NCI-H146 (cell line): ENCODE measurements around the gene RGS10.
"Not testable (repeated sequence)": the region's sequence is repeated elsewhere in the genome, so short reads cannot be mapped to it uniquely, and the experiment has no call there.

ENCODE experiments used
- DNase-seq: peaks from one replicate; lab custom pipeline; 2025; lab: John Stamatoyannopoulos, UW

RGS10 gene

DNA sequence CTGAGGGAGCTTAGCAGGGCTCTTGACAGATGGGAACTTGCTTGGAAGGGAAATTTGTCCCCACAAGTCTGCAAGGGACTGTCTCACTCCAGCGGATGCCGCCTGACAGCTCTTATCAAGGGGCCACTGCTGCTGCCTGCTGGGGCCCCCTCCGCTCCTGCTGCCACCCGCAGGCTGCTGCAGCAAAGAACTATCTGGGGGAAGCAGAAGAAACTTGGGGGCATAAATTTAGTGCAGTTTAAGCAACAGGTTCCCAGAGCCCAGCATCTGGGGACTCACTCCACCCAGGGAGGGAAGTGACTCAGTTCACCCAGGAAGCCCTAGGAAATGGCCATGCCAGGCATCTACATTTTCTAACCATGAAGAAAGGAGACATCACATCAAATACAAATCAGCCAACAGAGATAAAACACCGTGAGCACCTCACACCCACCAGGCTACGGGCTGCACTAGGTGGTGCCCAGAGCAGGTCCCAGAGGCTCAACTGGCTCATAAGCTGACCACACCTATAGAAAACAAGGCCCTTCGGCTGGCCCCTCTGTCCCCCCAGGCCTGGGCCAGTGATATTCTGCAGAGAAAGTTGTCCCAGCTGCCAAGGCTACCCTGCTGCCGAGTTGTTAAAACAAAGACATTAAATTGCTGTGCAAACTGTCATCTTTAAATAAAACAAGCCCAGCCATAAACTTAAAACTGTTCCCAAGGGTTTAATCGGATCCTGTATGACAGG lies 3.7 kb downstream of the RGS10 start:
- peak; percentile 10 for DNase-seq

DNA sequence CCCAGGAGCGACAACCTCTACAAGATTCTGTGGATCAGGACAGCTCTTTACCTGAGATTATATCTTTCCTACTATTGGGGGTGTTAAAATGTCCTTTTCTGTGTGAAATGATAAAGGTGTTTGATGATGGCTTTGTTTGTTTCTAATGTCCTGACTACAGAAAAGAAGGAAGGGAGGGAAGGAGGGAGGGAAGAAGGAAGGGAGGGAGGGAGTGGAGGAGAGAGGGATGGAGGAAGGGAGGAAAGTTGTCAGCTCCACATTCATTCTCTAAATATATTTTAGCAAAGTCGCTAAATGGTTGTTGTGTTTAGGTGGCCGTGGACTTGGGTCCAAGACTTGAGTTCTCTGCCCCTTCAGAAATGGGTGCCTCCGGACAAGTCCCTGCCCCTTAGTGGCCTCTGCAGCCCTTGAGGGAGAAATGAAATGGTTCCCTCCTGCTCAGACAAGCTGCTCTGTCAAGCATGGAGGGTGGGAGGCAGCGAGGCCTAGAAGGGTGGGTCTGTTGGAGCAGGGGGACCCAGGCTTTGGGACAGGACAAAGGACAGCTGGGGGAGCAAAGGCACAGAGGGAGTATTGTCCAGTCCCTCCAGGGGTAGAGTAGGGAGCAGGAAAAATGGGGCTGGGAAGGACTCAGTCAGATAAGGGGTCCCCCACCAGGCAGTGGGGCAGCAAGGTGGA lies 4.4 kb downstream of the RGS10 start:
- no peak for DNase-seq

- no peak for DNase-seq
Measured at GRCh38 chr10:119536508-119537025, 6.0 kb downstream of the RGS10 start.

DNA sequence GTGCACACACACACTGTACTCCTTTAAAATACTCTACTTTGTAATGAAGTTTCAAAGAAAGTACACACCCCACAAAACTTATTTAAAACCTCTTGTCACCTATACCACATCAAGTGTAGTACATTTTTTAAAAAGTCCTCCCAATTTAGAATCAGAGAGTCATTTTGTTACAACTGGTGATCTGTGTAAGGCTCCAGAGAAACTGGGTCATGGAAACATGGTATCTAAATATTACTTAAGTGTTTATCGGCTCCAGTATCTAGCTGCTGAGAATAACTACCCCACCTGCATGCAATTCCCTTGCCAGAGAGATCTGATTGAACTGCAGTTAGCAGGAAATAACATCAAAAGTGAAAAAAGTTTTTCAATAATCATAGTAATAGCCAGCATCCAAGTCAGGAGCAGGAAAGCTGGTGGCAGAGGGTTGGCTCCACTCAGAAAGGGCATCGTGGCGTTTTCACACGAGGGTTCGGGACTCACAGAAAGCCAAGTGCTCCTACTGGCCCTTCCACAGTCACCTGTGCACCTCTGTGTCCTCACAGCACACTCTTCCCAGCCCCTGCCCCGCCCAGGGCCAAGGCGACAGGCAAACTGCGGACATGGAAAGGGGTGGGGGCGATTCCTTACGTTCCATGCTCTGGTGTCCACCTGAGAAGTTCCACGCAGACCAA lies 6.5 kb downstream of the RGS10 start:
- no peak for DNase-seq

DNA sequence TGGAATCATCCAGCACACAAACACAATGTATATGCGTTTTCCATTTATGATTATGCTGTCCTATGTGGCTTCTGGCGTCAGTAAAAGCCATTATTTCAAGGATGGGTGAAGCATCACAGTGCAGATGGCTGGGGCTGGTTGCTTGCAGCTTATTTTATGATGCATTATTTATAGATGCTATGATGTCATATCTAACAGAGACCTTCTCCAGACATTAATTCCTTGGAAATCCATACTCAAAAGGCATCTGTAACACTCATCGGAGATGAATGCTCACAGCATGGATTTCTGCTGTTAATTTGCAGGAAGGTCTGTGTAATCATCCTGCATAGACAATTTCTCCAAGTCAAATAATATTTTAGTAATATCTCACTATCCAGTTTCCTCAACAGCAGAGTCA lies 7.2 kb downstream of the RGS10 start:
- DNase-seq = no peak

DNA sequence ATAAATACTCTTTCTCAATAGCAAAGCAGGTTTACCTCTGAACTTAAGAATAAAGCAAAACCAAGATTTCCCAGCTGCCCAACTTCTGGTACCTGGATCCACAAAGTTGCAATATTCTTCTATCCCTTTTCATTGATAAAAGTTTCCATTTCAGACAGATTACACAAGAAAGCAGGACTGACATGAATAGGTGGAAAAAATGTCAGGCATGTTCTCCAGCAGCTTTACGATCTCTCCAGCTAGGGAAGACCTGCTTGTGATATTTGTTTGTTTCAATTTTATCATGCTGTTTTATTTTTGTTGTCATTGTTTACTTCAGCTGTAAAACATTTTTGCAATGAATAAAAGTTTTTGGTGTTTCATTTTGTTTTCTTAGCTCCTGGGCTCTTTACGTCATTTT lies 9.0 kb downstream of the RGS10 start:
- no peak for DNase-seq

DNA sequence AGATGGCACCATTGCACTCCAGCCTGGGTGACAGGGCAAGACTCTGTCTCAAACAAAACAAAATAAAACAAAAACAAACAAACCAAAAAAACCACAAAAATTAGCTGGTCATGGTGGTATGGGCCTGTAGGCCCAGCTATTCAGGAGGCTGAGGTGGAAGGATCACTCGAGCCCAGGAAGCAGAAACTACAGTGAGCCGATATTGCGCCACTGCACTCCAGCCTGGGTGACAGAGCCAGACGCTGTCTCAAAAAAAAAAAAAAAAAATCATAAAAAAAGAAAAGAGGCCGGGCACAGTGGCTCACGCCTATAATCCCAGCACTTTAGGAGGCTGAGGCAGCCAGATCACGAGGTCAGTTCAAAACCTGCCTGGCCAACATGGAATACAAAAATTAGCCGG lies 9.7 kb downstream of the RGS10 start:
- not testable (repeated sequence) for DNase-seq

GRCh38 chr10:119532251-119532650 lies 10.3 kb downstream of the RGS10 start:
- not testable (repeated sequence) for DNase-seq

DNA sequence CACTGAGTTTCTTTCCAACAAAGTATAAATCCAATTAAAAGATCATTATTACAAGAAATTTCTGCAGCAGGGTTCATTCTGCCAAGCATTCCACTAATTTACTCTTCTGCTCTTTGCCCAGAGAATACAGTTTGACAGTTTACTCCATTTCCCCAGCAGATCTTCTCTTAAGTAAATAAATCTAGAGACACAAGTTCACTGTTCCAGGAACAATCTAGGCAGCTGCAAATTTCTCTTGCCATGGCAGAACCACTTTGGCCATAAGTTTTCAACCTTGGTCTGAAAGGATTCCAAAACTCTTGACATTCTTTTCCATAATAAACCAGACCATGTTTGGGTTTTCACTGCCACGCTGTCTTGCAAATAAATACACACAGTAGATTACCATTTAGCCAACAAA lies 11.5 kb downstream of the RGS10 start:
- no peak for DNase-seq

- DNase-seq = not testable (repeated sequence)
Measured at GRCh38 chr10:119528663-119529237, 13.8 kb downstream of the RGS10 start.

DNA sequence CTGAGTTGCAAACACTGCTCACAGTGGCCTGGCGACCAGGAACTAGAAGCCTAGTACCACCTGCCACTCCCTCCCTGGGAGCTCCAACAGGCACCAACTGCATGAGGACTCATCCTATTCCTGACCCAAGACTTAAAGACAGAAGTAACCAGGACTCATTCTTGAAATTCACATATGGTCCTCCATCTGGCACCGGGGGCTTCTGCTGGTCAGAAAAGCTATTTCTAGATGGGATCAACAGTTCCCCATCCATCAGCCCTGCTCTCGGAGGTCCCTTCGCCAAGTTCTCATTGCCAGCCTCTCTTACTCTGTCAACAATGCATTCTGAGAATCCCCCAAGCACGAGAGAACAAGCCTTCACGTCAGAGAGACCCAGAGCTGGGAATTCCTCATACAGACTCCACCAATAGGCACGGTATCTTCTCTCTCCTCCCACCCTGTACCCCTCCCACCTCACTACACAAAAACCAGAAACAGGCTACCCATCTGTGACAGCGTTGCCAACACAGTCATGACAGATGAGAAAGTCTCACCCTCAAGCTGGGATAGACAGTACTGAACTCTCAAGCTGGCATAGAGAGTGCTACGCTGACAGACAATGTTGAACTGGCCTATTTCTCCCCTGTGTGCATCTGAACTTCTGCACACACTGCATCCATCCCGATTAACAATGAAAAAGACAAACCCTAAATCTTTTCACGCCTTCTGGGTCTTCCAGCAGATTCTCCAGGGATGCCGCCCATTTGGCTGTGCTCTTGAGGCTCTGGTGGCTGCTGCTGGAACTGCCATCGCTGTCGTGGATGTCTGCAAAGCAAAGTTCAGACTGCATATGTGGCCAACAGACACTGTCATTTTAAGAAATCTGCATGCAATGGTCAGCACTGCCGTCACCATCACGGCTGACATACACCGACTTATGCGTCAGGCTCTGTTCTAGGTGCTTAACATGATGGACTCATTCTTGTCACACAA lies 15.6 kb downstream of the RGS10 start:
- no peak for DNase-seq

- DNase-seq = no peak
Measured at GRCh38 chr10:119526149-119526548, 16.4 kb downstream of the RGS10 start.

DNA sequence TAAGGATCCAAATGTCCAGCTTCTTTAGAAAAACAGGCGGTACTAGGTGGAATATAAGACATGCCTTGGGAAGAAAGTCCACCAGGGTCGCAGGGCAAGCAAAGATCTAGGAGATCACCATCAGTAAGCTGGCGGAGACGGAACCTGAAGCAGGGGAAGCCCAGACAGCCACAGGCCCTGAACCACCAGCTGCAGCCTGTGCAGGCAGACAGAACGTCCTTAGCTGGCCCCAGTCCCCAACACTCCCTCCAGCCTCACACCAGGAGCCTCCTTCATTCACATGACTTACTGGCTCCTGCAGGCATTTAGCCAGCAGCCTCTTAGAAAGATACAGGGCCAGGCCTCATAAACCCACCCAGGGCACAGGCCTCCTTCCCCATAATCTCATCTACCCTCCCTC lies 17.4 kb downstream of the RGS10 start:
- no peak for DNase-seq

GRCh38 chr10:119524720-119525070 lies 17.8 kb downstream of the RGS10 start:
- no peak for DNase-seq

DNA sequence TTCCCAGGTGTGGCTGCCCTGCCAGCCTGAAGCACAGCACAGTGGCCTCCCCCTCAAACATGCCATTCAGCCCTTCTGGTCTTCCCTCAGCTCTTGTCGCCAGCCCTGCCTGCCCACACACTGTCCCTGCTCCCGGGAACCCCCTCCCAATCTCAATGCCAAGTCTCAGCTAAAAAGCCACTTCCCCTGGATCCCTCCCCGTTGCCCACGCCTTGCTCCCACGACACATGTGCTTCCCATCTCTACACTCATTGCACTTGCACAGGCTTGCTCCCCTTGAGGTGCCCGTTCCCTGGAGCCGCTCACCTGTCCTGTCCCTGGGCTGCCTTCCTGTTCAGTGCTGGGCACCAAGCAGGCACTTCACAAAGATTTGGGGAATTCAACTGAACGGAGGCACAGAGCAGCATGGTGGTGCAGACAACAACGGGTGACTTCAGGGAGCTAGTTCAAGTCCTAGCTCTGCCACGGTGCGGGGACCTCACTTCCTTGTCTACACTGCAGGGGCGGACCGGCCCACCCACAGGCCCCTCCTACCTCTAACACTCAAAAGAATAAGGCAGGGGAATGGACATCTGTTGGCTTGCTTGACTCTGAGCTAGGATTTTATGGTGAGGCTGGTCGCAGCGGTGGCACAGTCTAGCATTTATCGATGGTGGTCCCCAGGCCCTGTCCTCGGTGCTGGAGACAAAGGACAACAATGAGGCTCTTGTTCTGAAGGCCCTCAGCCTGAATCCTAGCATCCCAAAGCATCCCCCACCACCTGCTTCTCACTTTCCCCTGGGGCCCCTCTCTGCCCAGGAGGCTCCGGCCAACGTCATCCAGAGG lies 18.4 kb downstream of the RGS10 start:
- no peak for DNase-seq

GRCh38 chr10:119522747-119523426 lies 19.6 kb downstream of the RGS10 start:
- DNase-seq = no peak

GRCh38 chr10:119521443-119522204 lies 20.9 kb downstream of the RGS10 start:
- no peak for DNase-seq

- DNase-seq = no peak
Measured at GRCh38 chr10:119520283-119520682, 22.2 kb downstream of the RGS10 start.

DNA sequence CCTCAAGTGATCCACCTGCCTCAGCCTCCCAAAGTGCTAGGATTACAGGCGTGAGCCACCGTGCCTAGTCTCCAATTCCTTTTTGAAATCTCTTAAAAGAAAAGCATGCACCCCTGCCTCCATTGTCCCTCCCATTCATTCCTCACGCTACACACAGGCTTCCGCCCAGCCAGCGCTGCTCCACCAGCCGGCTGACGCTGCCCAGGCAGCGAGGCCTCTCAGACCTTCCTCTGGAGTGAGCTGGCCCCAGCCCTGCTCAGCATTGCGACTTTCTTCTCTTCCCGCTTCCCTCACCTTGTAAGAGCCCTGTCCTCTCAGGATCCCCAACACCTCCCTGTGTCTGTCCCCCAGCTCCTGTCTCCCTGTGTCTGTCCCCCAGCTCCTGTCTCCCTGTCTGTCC lies 23.6 kb downstream of the RGS10 start:
- DNase-seq = no peak
